Heart left ventricle (tissue), 13 donors: Measurements from ENCODE around the gene P2RY12.

ENCODE experiments used
- POLR2A ChIP-seq, 2 donors: fragments of 450-650 bp; IDR thresholded peaks; one replicate each; pipeline ENCODE4 v1.6.1; 2017; ENCODE audit warnings: antibody characterized with exemption in 2 of 2, mild to moderate bottlenecking in 2 of 2, moderate library complexity in 2 of 2
- TF ChIP-seq, protein P1 (sequence below), 12 donors: fragments of 200-600 bp; sonication (generic) in 4 of 12; IDR thresholded peaks; one replicate each; pipeline versions ENCODE4 v1.5.0 to v1.8.0; 2018 to 2022; ENCODE audit warnings: antibody characterized with exemption in 12 of 12, mild to moderate bottlenecking in 5 of 12
- donor health status: ischemic (EF 13 %, LVEDD 7.1; RV severe dilation, severe dysfunction).
- donor health status: DM: no; HTN: yes; CAD: no.
- donor health status: DM: no; HTN: no; CAD: no.
- donor health status: ischemic (EF 25% LVEDD 6.9; RV normal size, moderate dysfunction).
- donor health status: ischemic (EF 25% LVEDD 5.7; RV mildly dilated, moderate dysfunction).
- donor health status: ischemic (EF 35%, LVEDD 5.7; RV mildly dilated, moderate dysfunction).
- donor health status: nonischemic (EF 11% LVEDD 7.7; RV severe dilation, severe dysfunction).
- donor health status: DM: yes; HTN: yes; CAD: no.
- donor health status: PGD.
- donor health status: ischemic (EF 29% LVEDD 5.4; RV normal size, mild dysfunction).
- donor health status: nonischemic (EF 23%, LVEDD 6.1; RV moderate dilation, normal function).

DNA sequence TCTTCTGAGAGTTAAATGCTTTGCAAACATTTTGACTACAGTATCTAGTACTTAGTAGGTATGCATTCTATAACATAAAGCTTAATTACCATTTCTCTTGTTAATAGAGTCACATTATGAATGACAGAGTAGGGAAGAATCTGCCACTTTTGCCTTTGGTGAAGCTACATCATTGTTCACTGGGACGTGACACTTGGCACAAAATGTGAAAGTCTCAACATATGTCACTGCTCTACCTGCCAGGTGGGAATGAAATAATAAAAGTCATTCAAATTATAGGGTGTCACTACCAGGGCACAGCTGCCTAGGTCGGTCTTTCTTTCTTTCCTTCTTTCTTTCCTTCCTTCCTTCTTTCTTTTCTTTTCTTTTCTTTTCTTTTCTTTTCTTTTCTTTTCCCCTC, 85.5 kb downstream of the P2RY12 start:
- TF ChIP-seq, protein P1, sequence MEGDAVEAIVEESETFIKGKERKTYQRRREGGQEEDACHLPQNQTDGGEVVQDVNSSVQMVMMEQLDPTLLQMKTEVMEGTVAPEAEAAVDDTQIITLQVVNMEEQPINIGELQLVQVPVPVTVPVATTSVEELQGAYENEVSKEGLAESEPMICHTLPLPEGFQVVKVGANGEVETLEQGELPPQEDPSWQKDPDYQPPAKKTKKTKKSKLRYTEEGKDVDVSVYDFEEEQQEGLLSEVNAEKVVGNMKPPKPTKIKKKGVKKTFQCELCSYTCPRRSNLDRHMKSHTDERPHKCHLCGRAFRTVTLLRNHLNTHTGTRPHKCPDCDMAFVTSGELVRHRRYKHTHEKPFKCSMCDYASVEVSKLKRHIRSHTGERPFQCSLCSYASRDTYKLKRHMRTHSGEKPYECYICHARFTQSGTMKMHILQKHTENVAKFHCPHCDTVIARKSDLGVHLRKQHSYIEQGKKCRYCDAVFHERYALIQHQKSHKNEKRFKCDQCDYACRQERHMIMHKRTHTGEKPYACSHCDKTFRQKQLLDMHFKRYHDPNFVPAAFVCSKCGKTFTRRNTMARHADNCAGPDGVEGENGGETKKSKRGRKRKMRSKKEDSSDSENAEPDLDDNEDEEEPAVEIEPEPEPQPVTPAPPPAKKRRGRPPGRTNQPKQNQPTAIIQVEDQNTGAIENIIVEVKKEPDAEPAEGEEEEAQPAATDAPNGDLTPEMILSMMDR (IDR thresholded peaks at IDR 0.05): no peak
- no peak for TF ChIP-seq POLR2A (IDR thresholded peaks at IDR 0.05)
